ENCODE results near the gene CDH18.

CDH18 gene

DNA sequence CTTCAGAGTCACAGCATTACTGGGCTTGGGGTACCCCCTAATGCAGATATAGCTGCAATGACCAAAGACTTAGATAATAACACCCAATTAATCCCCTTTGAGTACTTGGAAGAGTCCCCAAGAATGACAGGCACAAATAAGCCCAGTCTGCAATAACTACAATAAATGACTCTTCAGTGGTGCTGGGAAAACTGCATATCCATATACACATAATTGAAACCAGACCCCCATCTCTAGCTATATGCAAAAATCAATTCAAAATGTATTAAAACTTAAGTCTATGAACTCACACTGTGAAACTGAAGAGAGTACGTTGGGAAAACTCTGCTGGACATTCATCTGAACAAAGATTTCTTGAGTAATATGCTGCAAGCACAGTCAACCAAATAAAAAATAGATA, 422.5 kb downstream of the CDH18 start:
- DNase-seq: no peak

DNA sequence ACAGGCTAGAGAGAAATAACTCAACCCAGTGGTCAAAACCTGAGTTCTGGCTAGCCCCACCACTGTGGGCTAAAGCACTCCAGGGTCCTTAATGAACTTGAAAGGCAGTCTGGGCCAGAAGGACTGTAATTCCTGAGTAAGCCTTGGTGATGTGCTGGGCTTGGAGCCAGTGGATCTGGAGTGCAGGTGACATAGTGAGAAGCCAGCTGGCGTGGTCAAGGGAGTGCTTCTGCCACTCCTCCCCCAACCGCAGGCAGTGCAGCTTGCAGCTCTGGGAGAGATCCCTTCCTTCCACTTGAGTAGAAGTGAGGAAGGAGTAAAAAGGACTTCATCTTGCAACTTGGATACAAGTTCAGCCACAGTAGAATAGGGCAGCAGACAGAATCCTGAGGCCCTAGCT, 424.0 kb downstream of the CDH18 start:
- DNase-seq: no peak

- DNase-seq: no peak
Measured at GRCh38 chr5:19555876-19556275, 432.1 kb downstream of the CDH18 start.

GRCh38 chr5:19555436-19555835, 432.6 kb downstream of the CDH18 start:
- DNase-seq: no peak

DNA sequence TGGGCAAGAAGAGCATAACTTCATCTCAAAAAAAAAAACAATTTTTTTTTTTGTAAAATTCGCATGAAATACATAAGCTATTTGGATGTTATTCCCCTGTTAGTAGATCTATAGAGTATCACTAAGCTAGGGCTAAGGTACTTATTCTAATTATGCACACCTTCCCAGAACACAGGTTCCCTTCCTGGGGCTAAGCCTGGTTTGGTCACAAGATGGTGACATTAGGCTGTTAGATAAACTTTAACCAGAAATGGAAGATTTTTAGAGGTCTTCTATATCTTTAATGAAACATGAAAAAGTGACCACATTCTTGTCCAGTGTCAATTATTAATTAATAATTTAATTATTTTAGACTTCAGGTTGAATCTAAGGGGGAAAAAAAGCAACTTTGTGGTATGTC, 433.5 kb downstream of the CDH18 start:
- no peak for DNase-seq

DNA sequence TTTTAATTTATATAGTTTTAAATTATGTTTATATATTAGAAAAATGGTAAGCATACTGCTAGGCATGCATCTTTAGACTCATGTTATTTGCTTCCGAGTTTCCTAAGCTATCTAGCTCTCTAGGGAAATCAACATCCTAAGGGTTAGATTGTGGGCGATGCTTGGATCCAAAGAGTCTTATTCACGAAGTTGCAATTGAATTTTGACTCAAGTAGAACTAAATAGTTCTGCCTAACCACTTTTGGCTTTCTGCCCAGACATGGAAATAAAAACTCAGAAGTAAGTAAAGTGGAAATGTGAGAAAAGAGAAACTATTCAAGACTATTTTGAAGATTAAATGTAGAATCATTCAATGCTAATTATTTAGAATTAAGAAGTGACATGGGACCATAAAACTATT, 440.4 kb downstream of the CDH18 start:
- DNase-seq: no peak

DNA sequence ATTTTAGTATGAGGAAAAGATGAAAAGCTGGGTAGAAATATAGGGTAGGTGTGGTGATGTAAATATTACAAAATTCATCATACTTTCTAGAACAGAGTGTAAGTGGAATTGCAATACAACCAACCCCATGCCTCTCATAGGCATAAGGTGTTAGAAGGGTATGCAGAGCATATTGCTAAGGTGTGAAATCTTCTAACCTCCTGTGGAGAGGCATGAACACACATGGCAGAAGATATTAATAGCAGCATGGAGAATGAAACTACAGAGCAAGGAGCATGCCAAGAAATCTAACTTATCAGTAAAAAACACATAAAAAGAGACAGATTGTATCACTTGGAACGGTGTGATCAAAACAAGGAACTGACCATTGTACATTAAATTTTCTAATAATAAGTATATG, 441.5 kb downstream of the CDH18 start:
- DNase-seq: no peak

DNA sequence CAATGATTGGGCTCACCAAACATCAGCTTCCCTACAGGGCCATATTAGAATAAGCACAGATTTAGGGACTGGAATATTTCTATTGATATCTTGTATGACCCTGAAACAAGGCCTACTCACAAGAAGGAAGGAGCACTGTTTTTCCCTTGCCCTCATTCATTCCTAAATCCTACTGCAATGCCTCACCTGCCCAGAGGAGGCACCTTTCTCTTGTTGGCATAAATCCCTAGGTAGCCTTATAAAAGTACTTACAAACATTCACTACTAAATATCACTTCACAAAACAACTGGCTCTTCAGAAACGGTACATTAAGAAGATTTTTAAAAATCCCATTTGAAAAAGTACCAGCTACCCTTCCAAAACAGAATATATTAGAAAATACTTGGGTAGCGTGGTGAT, 449.4 kb downstream of the CDH18 start:
- no peak for DNase-seq

DNA sequence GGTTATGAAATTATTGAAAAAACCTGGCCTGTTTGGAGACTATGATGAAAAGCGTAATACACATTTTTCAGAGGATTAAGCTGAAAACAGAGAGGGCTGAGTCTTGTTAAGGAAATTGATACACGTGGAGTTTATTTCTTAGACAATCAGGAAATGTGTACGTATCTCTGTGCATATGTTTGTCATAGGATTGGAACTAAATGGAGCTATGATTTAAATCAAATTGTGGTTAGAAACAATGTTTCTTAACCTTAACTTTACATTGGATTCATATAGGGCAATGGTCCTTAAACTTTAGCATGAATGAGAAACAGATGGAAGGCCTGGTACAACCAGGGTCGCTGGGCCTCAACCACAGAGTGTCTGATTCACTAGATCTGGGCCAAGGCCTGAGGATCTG, 451.6 kb downstream of the CDH18 start:
- DNase-seq: no peak

DNA sequence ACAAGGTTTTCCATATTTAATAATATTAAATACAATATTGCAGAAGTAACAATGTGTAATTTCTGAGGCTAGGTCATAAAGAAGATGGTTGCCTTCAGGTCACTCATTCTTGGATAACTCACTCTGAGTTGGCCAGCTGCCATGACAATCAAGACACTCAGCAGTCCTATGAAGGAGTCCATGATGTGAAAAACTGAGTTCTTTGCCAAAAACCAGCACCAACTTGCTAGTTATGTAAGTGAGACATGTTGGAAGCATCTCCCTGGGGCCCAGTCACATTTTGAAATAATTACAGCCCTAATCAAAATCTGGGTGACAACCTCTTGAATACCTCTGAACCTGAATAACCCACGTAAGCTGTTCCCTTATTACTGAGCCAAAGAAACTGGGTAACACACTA, 453.2 kb downstream of the CDH18 start:
- no peak for DNase-seq

- no peak for DNase-seq
Measured at GRCh38 chr5:19532936-19533335, 455.1 kb downstream of the CDH18 start.

DNA sequence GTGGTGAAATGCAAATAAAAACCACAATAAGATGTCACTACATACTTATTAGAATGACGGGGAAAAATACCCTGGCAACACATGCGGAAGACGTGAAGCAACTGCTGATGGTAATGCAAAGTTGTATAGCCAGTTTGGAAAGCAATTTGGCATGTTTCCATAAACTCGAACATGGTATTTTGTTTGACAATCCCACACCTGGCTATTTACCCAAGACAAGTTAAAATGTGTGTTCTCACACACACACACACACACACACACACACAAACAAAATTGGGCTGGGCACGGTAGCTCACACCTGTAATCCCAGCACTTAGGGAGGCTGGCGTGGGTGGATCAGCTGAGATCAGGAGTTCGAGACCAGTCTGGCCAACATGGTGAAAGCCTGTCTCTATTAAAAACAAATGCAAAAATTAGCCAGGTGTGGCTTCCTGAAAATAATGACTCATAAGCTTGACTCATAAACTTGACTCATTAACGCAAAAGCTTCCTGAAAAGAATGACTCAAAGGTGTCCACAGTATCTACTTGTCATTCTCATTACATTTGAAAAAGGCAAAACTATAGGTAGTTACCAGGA, 456.5 kb downstream of the CDH18 start:
- no peak for DNase-seq

DNA sequence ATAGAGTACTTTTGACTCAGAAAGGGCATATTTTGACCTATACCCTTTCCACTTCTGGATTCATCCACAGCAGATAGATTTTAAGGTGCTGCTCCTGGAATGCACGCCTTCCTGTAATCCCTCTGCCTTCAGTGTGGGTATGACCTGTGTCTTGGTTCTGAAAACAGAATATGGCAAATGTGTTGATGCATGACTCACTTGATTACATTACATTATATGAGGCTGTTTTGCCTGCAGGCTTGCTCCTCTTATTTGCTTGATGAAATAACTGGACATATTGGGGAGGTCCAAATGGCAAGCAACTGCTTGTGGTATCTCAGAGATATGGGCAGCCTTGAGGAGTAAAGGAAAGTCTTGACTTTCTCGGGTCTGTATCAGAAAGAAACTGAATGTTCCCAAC, 468.6 kb downstream of the CDH18 start:
- DNase-seq: no peak

GRCh38 chr5:19498852-19499251, 489.1 kb downstream of the CDH18 start:
- no peak for DNase-seq

DNA sequence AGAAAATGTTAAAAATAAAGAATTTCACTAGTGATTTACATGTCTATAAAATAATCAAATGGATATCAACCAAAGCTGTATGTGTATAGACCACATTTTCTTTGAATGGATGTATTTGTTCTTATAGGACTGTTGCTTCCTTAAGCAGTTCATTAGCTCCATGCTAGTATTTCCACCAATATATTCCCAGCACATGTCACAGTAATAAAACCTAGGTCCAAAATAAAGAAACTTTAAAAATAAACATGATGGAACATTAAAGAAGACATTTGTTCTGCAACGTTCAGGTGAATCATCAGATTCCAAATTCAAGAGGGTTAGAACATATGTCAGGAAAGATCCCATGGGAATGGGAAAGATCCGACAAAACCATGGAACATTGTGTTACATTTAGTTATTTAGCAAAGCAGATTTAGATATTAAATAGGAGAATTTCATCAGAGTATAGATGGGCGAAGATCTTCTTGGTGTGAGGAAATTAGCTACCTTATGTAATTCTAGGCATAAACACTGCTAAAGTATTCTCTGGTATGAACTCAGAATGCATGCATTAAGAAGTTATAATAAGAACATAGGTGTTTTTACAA, 490.7 kb downstream of the CDH18 start:
- DNase-seq: no peak

GRCh38 chr5:19496056-19496455, 491.9 kb downstream of the CDH18 start:
- no peak for DNase-seq

- DNase-seq: no peak
Measured at GRCh38 chr5:19492861-19493260, 495.1 kb downstream of the CDH18 start.

DNA sequence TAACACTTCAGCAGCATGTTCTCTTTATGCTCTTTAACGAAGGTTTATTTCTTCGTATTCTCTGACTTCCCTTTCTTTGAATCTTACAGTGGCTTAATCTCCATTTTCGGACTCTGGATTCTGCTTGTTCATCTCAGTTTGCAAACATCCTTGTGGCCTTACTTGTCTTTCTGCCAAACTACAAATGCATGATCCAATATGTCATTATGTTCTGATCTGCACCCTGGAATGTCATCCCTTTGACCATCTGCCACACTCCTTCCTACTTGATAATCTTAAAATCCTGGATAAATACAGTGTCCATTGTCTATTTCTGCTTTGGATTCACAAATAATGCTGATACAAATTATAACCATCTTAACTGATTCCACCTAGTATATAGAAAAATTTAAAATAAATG, 499.2 kb downstream of the CDH18 start:
- DNase-seq: no peak

DNA sequence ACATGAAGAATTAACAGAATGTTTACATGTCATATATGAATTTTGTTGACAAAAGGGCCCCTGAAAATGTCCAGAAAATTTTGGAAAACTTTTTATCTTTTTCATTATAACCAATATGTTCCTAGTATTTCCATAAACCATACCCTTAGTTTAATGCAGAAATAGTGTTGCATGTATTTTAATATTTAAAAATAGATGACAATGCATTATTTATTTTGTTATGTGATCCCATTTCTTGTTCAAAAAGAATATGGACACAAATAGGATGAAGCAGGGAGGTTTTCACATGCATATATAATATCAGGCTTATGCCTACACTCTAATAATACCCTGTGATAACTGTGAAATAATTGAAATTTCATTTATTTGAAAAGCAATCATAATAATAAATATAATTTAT, 500.5 kb downstream of the CDH18 start:
- no peak for DNase-seq

GRCh38 chr5:19479562-19479961, 508.4 kb downstream of the CDH18 start:
- no peak for DNase-seq

GRCh38 chr5:19462019-19462418, 526.0 kb downstream of the CDH18 start:
- DNase-seq: no peak

DNA sequence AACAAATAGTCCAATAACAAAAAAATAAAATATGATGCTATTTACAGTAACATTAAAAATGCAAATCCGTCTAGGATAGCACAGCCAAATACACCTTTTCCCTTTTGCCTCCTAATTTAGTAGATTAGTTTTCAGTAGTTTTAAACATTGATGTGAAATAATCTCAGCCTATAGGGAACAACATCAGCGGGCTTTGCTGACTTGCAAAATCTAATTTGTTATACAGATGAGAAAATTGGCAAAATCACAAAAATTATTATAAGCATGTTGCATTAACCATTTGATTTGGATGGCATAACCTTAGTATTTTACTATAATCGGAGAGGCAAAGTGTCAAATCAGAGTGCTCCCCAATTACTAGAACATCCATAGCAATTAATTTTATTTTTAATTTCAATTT, 563.5 kb downstream of the CDH18 start:
- DNase-seq: no peak
